Esophagus squamous epithelium (tissue), 5 donors: ENCODE results near the gene TLR5. TPM values are rescaled to one million over a fixed set of nuclear protein-coding genes. Genes with fewer than 3 reads are reported as not detected.

Experiments
- DNase-seq: peaks from one replicate; lab custom pipeline; 2025; lab: John Stamatoyannopoulos, UW
- H3K27ac ChIP-seq, 4 donors: fragments of 200-600 bp; sonication (generic); one replicate each; pipeline ENCODE4 v1.5.1; 2016 to 2019; ENCODE audit warnings: mild to moderate bottlenecking in 1 of 4
- H3K27me3 ChIP-seq, 4 donors: fragments of 200-600 bp; sonication (generic); 1 replicate in 3 of 4; 2 replicates in 1 of 4; pipeline versions ENCODE4 v1.5.1 to v1.6.0; 2017 to 2021; ENCODE audit warnings: antibody characterized with exemption in 1 of 4
- H3K36me3 ChIP-seq, 3 donors: fragments of 200-600 bp; sonication (generic); one replicate each; pipeline ENCODE4 v1.5.1; 2016 to 2019
- H3K4me1 ChIP-seq, 3 donors: fragments of 200-600 bp; sonication (generic); one replicate each; pipeline ENCODE4 v1.5.1; 2017 to 2019
- H3K4me3 ChIP-seq, 4 donors: fragments of 200-600 bp; sonication (generic); 1 replicate in 3 of 4; 2 replicates in 1 of 4; pipeline ENCODE4 v1.5.1; 2016 to 2019; ENCODE audit warnings: mild to moderate bottlenecking in 2 of 4, moderate library complexity in 1 of 4
- H3K9me3 ChIP-seq, 3 donors: fragments of 200-600 bp; sonication (generic); one replicate each; pipeline ENCODE4 v1.5.1; 2016 to 2019
- POLR2A ChIP-seq, 4 donors: fragments of 450-650 bp; IDR thresholded peaks; one replicate each; pipeline ENCODE4 v1.6.1; 2017; ENCODE audit warnings: antibody characterized with exemption in 4 of 4, mild to moderate bottlenecking in 4 of 4, moderate library complexity in 3 of 4
- WGBS, 2 donors: methylation state at CpG; one replicate each; pipeline ENCODE4 v1.1.5; 2018; 5-methylcytosine and 5-hydroxymethylcytosine counted together
- intact Hi-C: fragments of 100-400 bp; cut with DNase I; formaldehyde crosslinking; loops from one replicate; pipeline ENCODE4 v1.15.0; 2022
- total RNA-seq, 4 donors: library from RNA; depleted of rRNA; stranded (reverse); fragments of >200 nt; gene quantifications; one replicate each; pipeline ENCODE4 v1.1.0, GENCODE V29; 2016
- TF ChIP-seq, protein P1 (sequence below), 6 experiments: fragments of 450-650 bp in 4 of 6; fragments of 200-600 bp in 2 of 6; sonication (generic) in 2 of 6; IDR thresholded peaks; one replicate each; pipeline ENCODE4 v1.5.1; 2016 to 2019; ENCODE audit warnings: antibody characterized with exemption in 6 of 6, mild to moderate bottlenecking in 4 of 6, moderate library complexity in 4 of 6
- donor health status: DM: yes; HTN: yes; CAD: no.

Gene TLR5
- total RNA-seq, 4 donors from 2014 or later = 5.1 to 9.3 (median 9.2) TPM

DNA sequence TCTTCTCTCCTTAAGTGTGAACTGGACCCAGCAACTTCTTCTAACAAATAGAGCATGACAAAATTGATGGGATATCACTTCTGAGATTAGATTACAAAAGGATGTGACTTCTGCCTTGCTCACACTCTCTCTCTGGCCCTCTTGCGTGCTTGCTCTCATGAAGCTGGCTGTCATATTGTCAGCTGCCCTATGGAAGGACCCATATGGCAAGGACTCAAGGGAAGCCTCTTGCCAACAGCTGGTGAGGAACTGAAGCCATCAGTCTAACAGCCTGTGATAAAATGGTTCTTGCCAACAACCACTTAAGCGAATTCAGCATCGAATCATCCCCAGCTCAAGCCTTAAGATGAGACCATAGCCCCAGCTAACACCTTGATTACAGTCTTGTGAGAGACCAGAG is 4.8 kb upstream of the TLR5 start:
- Histone ChIP-seq H3K27me3 (no peaks in the 10 kb centered on the region), H3K27ac (no peak overlapping the region), H3K4me3 (no peak overlapping the region), H3K4me1 (peaks cover 11 to 17% (median 13%) of the 10 kb centered on the region in 3 donors), H3K9me3 (no peaks in the 10 kb centered on the region), H3K36me3 (no peaks in the 10 kb centered on the region)
- TF ChIP-seq, protein P1, sequence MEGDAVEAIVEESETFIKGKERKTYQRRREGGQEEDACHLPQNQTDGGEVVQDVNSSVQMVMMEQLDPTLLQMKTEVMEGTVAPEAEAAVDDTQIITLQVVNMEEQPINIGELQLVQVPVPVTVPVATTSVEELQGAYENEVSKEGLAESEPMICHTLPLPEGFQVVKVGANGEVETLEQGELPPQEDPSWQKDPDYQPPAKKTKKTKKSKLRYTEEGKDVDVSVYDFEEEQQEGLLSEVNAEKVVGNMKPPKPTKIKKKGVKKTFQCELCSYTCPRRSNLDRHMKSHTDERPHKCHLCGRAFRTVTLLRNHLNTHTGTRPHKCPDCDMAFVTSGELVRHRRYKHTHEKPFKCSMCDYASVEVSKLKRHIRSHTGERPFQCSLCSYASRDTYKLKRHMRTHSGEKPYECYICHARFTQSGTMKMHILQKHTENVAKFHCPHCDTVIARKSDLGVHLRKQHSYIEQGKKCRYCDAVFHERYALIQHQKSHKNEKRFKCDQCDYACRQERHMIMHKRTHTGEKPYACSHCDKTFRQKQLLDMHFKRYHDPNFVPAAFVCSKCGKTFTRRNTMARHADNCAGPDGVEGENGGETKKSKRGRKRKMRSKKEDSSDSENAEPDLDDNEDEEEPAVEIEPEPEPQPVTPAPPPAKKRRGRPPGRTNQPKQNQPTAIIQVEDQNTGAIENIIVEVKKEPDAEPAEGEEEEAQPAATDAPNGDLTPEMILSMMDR (IDR thresholded peaks at IDR 0.05) = no peak
- TF ChIP-seq POLR2A (IDR thresholded peaks at IDR 0.05) = no peak
- intact Hi-C loops = no loop called here
- 87 to 100% methylated on average over 3 of the region's 3 CpGs for WGBS, 2 donors
- no peak for DNase-seq

DNA sequence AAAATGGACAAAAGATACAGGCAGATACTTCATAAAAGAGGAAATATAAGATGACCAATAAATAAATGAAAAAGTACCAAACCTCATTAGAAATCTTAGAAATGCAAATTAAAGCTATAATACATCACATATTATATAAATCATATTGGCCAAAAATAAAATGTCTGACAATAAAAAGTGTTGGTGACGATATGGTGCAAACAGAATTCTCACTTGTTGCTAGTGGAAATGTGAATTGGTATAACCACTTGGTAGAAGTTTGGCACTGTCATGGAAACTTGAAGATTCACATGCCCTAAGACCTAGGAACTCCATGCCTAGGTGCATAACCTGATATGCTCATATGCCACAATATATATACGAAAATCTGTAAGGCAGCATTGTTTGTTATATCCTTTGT is 4.4 kb upstream of the TLR5 start:
- peaks cover 14 to 22% (median 18%) of the 10 kb centered on the region in 3 donors for H3K4me1 ChIP-seq
- H3K36me3 ChIP-seq = no peaks in the 10 kb centered on the region
- no peak overlapping the region for H3K4me3 ChIP-seq
- 95 to 98% methylated on average over 2 of the region's 2 CpGs for WGBS, 2 donors
- no peak for DNase-seq
- TF ChIP-seq, protein P1 (IDR thresholded peaks at IDR 0.05) = no peak
- no peak for TF ChIP-seq POLR2A (IDR thresholded peaks at IDR 0.05)
- intact Hi-C loops = no loop called here
- no peaks in the 10 kb centered on the region for H3K27me3 ChIP-seq
- H3K27ac ChIP-seq = no peak overlapping the region
- no peaks in the 10 kb centered on the region for H3K9me3 ChIP-seq

- Histone ChIP-seq H3K36me3 (no peaks in the 10 kb centered on the region), H3K4me3 (no peak overlapping the region), H3K27ac (no peak overlapping the region), H3K27me3 (no peaks in the 10 kb centered on the region), H3K9me3 (no peaks in the 10 kb centered on the region), H3K4me1 (peaks cover 21 to 28% (median 24%) of the 10 kb centered on the region in 3 donors)
- 87 to 91% methylated on average over 2 of the region's 2 CpGs for WGBS, 2 donors
- DNase-seq = no peak
- no peak for TF ChIP-seq POLR2A (IDR thresholded peaks at IDR 0.05)
- TF ChIP-seq, protein P1 (IDR thresholded peaks at IDR 0.05) = no peak
- intact Hi-C loops = no loop called here
These were observed 3.7 kb upstream of the TLR5 start for GRCh38 chr1:223146745-223147144.

- no peaks in the 10 kb centered on the region for H3K9me3 ChIP-seq
- peaks cover 28 to 47% (median 34%) of the 10 kb centered on the region in 3 donors for H3K4me1 ChIP-seq
- WGBS, 2 donors = 87 to 93% methylated on average over 5 of the region's 5 CpGs
- intact Hi-C loops = no loop called here
- H3K27me3 ChIP-seq = no peaks in the 10 kb centered on the region
- TF ChIP-seq, protein P1 (IDR thresholded peaks at IDR 0.05) = no peak
- TF ChIP-seq POLR2A (IDR thresholded peaks at IDR 0.05) = no peak
- H3K36me3 ChIP-seq = no peaks in the 10 kb centered on the region
- H3K27ac ChIP-seq = no peak overlapping the region
- no peak for DNase-seq
- no peak overlapping the region for H3K4me3 ChIP-seq
These were observed 1.9 kb upstream of the TLR5 start for GRCh38 chr1:223144914-223145313.

DNA sequence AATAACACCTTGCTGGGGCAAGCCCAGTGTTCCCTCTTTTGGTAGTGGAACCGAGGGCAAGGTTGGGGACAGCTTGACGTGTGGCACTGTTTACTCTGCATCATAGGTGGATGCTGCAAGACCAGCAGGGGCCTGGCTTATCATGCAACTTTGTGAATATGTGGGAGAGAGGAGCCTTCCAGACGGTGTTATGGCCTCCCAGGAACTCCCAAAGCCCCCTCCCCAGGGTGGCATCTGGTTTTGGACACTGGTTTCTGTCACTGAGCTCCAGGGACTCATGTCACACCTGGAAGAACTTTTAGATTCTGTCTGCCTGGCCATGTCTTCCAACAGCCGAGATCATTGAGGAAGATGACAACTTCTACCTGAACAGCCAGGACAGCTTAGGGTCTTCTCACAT is 1.4 kb upstream of the TLR5 start:
- DNase-seq = no peak
- H3K36me3 ChIP-seq = no peaks in the 10 kb centered on the region
- intact Hi-C loops = no loop called here
- peaks cover 28 to 48% (median 34%) of the 10 kb centered on the region in 3 donors for H3K4me1 ChIP-seq
- H3K9me3 ChIP-seq = no peaks in the 10 kb centered on the region
- TF ChIP-seq POLR2A (IDR thresholded peaks at IDR 0.05) = no peak
- TF ChIP-seq, protein P1 (IDR thresholded peaks at IDR 0.05) = no peak
- H3K27ac ChIP-seq = peak overlapping the region in 2 of 4 donors; percentile 87
- no peaks in the 10 kb centered on the region for H3K27me3 ChIP-seq
- 75 to 95% methylated on average over 3 to 4 of the region's 4 CpGs for WGBS, 2 donors
- H3K4me3 ChIP-seq = no peak overlapping the region
